GM12891 (cell line): Measurements from ENCODE around the gene ADCY2.

ENCODE experiments used
- POLR2A ChIP-seq: IDR thresholded peaks from 2 replicates; pipeline ENCODE4 v1.6.1; 2011; ENCODE audit warnings: low read depth, low read length, control low read depth
- POLR2AphosphoS5 ChIP-seq: IDR thresholded peaks from 2 replicates; pipeline ENCODE4 v1.6.1; 2011; ENCODE audit warnings: low read depth, low read length, control low read depth
- POU2F2 ChIP-seq: IDR thresholded peaks from 2 replicates; pipeline ENCODE4 v1.6.1; 2011; ENCODE audit warnings: low read depth, mild to moderate bottlenecking, control low read depth, low read length, moderate library complexity
- SPI1 ChIP-seq: IDR thresholded peaks from 2 replicates; pipeline ENCODE4 v1.6.1; 2011; ENCODE audit warnings: low read depth, low read length, control low read depth
- TAF1 ChIP-seq: IDR thresholded peaks from 2 replicates; pipeline ENCODE4 v1.6.1; 2011; ENCODE audit warnings: low read depth, low read length, control low read depth

DNA sequence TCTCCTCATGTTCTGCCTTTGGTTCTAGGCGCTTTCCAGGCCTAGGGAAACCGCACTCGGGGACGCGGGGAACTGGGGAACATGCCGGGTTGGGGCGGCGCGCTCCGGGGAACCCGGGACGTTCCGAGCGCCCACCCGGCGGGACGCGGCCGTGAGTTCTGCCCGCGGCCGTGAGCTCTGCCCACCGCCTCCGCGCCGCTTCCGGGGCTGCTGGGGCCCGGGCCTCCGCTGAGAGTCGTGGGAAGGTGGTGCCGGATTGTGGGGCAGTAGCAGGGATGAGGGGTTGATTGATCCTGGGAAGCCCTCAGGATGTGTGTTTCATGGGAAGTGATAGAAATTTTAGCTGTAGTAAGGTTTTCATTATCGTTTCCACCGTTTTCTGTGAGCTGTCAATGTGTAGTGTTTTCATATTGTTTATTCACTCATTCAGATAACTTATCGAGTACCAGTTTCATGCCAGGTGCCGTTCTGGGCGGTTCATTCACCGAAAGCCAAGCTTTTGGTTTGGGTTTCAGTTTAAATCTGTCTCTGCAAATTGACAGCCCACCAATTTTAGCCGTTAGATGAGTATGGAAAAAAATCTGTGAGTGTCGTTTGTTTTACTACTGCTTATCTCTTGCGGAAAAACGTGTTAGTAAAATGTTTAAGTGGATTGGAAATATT, 473.7 kb downstream of the ADCY2 start:
- TF ChIP-seq POLR2AphosphoS5 (no peak), POLR2A (no peak), TAF1 (no peak), POU2F2 (no peak), SPI1 (no peak)
